D721Med (cell line): ENCODE results near the gene S100A2.
A peak's percentile ranks its signal among the peaks of the same experiment; 100 is the strongest.

Experiments used
- DNase-seq: peaks from one replicate; pipeline ENCODE4 v3.0.0; 2011; ENCODE audit warnings: low spot score; ENCODE audit not compliant: insufficient read length
- FAIRE-seq: peaks from 2 replicates; lab custom pipeline; 2011; peaks lifted over from hg19 to GRCh38; lab: Jason Lieb, UNC
- TF ChIP-seq, protein P1 (sequence below): IDR thresholded peaks from 2 replicates; pipeline ENCODE4 v1.5.1; 2012; ENCODE audit warnings: mild to moderate bottlenecking, control low read depth; ENCODE audit not compliant: insufficient read depth; ENCODE audit errors: missing control alignments

Gene S100A2

DNA sequence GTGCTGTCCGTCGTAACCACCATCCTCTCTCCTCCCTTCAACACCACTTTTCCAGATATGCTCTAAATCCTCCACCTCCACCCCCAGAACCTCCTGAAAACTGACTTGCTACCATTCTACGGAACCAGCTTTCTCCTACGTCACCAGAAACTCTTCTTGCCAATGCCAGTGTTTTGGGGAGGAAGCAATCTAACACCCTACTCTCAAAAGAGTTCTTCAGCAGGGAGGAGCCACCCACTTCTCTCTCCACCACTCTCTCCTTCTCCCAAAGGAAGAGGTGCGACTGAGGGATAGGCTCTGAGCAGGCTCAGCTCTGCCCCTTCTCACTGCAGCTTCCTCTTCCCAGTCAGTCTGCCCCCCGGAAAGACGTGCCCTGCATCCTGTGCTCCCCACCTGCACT is 6.1 kb upstream of the S100A2 start:
- DNase-seq (no peak), FAIRE-seq (no peak)
- TF ChIP-seq, protein P1, sequence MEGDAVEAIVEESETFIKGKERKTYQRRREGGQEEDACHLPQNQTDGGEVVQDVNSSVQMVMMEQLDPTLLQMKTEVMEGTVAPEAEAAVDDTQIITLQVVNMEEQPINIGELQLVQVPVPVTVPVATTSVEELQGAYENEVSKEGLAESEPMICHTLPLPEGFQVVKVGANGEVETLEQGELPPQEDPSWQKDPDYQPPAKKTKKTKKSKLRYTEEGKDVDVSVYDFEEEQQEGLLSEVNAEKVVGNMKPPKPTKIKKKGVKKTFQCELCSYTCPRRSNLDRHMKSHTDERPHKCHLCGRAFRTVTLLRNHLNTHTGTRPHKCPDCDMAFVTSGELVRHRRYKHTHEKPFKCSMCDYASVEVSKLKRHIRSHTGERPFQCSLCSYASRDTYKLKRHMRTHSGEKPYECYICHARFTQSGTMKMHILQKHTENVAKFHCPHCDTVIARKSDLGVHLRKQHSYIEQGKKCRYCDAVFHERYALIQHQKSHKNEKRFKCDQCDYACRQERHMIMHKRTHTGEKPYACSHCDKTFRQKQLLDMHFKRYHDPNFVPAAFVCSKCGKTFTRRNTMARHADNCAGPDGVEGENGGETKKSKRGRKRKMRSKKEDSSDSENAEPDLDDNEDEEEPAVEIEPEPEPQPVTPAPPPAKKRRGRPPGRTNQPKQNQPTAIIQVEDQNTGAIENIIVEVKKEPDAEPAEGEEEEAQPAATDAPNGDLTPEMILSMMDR: no peak

DNA sequence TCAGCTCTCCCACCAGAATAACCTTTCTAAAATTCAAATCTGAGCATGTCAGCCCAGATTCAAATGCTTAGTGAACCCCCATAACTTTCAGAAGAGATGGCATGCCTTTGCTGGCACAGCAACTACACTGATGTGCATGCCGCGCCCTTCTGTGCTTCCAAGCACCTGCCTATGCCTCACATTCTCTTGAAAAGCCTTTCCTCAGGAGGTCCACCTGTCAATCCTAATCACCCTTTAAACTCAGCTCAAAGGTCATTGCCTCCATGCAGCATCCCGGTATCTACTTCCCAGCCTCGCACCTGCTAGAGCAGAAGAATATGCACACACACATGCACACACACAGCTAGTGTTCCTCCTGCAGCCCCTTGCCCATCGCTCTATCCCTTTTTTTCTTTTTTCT is 5.2 kb upstream of the S100A2 start:
- FAIRE-seq: no peak
- TF ChIP-seq, protein P1: no peak

DNA sequence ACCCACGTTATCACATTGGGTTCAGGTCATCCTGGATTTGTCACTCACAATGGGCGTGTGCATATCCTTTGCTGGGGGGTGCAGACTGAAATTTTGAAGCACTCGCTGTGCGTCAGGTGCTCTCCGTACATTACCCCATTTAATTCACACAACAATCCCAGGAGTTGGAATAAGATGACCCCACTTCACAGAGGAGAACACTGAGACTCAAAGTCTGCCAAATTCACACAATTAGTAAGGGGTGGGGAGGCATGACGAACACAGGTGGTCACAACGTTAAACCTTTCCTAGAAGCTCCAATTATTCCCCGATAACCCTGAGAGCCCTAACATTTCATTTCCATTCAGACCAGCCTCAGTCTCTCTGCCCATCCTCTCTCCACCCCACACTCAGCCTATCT is 3.8 kb upstream of the S100A2 start:
- TF ChIP-seq, protein P1: no peak
- DNase-seq: no peak
- no peak for FAIRE-seq

More for the DNA sequence above, 5.2 kb upstream of the S100A2 start:
- no peak for DNase-seq

DNA sequence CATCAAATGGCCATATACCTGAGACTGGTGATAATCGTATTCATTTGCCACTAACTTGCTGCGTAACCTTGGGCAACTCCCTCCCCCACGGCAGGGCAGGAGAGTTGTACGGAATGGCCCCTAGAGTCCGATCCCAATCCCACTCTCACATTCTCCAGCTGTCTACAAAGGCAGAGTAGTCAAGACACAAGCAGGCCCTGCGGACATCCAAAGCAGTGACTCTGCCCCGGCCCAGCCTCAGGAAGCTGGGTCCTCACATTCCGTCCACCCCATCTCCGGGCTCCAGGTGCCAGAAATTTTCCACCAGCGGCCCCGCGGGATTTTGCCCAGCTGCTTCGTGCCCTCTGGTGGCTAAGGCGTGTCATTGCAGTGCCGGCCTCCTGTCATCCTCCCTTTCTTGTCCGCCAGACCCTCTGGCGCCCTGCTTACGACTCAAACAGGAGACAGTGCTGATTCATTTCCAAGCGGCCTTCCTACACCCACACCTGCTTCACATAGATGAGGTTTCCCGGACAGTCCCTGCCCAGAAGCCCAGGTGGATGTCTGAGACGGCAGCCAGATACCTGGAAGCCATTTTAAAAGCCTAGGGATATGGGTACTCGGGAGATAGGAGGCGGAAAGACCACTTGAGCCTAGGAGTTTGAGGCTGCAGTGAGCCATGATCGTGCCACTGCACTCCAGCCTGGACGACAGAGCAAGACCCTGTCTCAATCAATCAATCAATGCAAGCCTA is 2.9 kb upstream of the S100A2 start:
- TF ChIP-seq, protein P1: peak; percentile 97
- no peak for FAIRE-seq
- DNase-seq: peak; percentile 90

DNA sequence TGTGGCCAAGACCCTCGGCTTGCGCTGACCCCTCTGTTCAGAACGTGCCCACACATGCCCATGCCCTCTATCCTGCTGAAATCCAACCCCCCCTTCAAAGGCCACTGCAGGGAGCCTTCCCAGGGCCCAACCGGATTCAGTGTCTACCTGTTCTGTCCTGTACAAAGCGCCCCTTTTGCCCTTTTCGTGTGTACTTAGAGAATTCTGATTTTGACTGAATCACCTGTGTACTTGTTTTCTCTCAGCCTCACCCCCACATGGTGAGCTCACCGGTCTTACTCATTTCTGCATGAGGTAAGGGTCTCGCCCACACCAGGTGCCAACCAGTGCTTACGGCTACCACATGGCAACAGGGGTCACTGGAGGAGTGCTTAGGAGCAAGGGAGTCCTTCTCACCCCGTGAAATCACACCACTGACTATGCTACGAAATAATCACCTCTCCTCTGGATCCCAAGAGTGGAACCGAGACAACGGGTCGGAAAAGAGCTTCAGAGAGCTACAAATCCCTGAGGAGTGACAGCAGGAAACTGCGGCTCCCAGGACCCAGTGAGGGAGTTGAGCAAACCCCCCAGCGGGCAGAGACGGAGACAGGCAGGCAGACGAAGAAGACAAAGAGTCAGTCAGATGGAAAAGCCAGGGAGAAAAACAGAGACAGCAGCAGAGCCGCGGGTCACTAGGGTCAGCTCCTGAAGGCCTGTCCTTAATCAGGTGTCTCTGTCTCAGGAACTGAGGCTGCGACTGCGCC is 2.1 kb upstream of the S100A2 start:
- no peak for DNase-seq
- no peak for FAIRE-seq

DNA sequence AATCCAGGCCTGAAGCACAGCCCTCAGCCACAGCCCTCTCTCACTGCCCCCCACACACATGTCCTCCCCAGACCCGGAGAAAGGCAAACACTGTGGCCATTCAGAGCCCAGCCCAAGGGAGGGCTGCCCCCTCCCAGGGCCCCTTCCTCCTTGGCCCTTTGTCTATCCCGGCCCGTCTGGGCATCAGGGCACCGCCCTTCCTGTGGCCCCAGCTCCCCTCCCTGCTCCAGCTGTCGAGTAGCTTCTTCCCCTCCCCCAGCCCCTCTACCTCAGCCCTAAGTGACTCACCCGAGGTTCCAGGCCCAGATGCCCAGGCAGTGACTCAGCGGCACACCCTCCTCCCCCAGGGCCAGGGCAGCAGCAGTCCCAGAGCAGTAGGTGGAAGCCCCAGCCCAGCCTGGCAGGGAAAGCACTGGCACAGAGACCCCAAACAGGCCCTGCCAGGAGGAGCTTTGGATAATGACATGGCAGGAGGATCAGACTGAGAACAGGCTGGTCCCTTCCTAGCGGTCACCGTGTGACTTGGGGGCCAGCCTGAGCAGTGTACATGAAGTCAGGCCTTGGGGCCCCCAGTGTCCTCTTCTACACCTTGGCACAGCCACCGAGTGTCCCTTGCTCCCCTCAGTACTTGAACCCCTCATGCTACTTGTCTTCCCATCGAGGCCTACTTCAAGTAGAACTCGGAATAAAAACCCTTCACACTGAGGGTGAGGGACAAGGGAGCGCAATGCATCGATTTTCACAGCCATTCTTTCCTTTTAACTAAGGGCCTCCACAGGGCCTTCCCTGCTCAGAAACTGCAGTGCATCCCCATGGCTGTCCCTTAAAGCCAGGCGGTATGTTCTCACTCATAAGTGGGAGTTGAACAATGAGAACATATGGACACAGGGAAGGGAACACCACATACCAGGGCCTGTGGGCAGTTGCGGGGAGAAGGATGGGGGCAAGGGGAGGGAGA is 1.0 kb upstream of the S100A2 start:
- no peak for FAIRE-seq
- no peak for DNase-seq
- TF ChIP-seq, protein P1: no peak

More for the DNA sequence above, 2.1 kb upstream of the S100A2 start:
- TF ChIP-seq, protein P1: no peak
